Neural progenitor cell (in vitro differentiated cells): Measurements from ENCODE around the gene CPEB2.

Experiments
- EZH2 ChIP-seq: fragments of 200-600 bp; sonication (generic); IDR thresholded peaks from 2 replicates; pipeline ENCODE4 v1.6.1; 2017; ENCODE audit warnings: antibody characterized with exemption, mild to moderate bottlenecking, moderate library complexity
- EZH2phosphoT487 ChIP-seq: fragments of 200-600 bp; sonication (generic); IDR thresholded peaks from 2 replicates; pipeline ENCODE4 v1.6.1; 2017; ENCODE audit warnings: antibody characterized with exemption
- TF ChIP-seq, protein P1 (sequence below): fragments of 200-600 bp; sonication (generic); IDR thresholded peaks from 2 replicates; pipeline ENCODE4 v1.5.1; 2017; ENCODE audit warnings: antibody characterized with exemption, mild to moderate bottlenecking

DNA sequence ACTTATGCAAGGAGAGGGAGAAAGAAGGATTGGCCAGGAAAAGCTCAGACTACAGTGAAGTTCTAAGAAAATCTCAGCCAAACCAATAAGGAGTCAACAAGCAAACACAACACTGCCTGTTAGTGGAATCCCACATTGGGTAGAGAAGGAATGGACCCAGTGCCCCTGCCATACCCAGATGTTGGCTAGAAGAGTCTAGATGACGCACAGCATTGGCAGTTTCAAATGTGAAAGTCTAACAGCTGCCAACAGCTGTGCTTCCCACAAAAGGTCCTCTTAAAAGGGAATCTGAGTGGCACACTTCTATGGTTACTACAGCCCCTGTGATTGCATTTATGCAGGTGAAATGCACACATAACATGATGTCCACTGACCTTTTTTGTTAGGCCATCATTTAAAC lies 37.2 kb upstream of the CPEB2 start:
- TF ChIP-seq, protein P1, sequence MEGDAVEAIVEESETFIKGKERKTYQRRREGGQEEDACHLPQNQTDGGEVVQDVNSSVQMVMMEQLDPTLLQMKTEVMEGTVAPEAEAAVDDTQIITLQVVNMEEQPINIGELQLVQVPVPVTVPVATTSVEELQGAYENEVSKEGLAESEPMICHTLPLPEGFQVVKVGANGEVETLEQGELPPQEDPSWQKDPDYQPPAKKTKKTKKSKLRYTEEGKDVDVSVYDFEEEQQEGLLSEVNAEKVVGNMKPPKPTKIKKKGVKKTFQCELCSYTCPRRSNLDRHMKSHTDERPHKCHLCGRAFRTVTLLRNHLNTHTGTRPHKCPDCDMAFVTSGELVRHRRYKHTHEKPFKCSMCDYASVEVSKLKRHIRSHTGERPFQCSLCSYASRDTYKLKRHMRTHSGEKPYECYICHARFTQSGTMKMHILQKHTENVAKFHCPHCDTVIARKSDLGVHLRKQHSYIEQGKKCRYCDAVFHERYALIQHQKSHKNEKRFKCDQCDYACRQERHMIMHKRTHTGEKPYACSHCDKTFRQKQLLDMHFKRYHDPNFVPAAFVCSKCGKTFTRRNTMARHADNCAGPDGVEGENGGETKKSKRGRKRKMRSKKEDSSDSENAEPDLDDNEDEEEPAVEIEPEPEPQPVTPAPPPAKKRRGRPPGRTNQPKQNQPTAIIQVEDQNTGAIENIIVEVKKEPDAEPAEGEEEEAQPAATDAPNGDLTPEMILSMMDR, result no peak
- TF ChIP-seq EZH2, result no peak
- no peak for TF ChIP-seq EZH2phosphoT487
